ENCODE data around the gene CD151.

CD151 gene

DNA sequence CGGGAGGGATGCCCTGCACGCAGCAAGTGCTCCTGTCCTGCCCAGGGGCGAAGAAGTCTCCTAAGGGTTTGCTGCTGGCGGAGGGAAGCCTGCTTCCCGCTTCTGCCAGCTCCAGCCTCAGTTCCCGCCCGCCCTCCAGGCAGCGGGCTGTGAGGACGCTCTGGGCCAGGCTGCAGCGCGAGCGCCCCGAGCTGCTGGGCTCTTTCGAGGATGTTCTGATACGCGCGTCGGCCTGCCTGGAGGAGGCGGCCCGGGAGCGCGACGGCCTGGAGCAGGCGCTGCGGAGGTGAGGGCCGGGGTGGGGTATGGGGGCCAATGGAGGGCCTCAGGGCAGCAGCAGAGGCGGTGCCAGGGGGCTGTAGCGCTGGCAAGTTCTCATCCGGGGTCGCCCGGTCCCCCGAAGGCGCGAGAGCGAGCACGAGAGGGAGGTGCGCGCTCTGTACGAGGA is 2.9 kb upstream of the CD151 start:
- DNase-seq: peak; percentile 48

DNA sequence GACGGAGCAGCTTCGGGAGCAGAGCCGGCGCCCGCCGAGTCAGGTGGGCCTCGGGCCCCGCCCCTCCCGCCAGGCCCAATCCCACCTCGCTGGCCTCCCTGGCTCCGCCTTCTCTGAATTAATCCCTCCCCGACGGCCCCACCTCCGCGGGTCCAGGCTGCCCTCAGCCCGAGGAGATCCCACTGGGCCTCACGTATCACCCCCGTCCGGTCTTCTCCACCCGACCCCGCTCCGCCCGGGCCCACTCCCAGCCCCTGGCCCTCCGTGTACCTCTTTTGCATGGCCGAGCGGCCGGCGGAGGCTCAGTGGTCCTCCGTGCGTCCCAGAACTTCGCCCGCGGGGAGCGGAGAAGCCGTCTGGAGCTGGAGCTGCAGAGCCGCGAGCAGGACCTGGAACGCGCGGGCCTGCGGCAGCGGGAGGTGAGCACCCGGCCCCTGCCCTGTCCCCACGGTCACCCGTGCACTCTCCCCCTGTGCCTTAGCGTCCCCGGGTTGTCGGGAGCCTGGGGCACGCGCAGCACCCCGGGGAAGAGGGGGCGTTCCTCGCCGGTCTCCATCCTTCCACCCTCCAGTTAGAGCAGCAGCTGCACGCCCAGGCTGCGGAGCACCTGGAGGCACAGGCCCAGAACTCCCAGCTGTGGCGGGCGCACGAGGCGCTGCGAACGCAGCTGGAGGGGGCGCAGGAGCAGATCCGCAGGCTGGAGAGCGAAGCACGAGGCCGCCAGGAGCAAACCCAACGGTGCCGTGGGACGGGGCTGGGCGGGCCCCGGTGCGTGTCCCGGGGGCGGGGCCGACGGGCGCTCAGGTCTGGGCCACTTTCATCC is 2.2 kb upstream of the CD151 start:
- peak; percentile 86 for DNase-seq

DNA sequence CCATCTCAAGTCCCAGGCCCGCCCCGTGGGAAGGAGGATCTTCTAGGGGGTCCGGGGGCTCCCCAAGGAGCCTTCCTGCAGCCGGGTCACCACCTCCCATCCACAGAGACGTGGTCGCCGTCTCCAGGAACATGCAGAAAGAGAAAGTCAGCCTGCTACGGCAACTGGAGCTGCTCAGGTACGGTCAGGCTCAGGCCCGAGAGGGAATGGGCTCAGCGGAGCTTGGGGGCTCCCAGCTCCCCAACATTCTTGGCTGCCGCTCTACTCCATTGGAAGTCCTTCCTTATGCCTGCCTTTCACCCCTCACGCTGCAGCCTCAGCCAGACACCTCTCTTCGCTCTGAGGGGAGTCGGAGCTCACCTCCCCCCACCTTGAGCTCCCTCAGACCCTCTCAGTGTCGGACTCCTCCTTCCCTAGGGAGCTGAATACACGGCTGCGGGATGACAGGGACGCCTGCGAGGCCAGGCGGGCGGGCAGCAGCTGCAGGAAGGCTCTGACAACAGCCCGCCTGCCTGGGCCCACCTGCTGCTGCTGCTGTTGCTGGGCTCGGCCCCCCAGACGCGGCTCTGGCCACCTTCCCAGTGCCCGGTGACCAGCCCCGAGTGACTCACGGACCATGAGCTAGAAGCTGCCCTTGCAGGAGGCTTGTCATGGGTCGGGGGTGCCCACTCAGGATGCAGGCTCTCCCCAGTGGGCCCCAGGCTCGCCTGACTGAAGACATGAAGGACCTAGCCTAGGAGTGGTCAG is 1.5 kb upstream of the CD151 start:
- peak; percentile 46 for DNase-seq

DNA sequence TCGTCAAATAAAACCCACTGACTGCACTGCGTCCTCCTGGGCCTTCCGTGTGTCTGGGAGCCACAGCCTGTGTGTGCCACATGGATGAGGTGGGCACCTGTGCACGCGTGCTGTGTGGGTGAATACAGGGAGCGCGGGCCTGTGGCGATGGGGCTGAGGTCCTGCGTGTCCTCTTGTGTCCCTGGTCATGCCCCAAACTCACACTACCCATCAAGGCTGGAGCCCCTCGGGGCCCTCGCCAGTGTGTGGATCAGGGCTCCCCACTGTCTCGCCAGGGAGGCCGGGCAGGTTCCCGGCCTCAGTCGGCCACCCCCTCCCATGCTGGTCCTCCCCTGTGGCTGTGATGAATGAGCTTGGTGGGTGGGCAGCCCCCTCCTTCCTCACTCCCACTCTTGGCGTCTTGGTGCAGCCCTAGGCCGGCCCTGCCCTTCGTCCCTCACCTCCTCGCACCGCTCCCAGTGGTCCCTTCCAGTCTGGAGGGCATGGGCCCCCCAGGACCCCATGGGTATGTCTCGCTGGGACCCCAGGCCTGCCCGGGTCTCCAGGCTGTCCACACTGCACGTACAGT is 707 bp upstream of the CD151 start:
- DNase-seq: no peak

DNA sequence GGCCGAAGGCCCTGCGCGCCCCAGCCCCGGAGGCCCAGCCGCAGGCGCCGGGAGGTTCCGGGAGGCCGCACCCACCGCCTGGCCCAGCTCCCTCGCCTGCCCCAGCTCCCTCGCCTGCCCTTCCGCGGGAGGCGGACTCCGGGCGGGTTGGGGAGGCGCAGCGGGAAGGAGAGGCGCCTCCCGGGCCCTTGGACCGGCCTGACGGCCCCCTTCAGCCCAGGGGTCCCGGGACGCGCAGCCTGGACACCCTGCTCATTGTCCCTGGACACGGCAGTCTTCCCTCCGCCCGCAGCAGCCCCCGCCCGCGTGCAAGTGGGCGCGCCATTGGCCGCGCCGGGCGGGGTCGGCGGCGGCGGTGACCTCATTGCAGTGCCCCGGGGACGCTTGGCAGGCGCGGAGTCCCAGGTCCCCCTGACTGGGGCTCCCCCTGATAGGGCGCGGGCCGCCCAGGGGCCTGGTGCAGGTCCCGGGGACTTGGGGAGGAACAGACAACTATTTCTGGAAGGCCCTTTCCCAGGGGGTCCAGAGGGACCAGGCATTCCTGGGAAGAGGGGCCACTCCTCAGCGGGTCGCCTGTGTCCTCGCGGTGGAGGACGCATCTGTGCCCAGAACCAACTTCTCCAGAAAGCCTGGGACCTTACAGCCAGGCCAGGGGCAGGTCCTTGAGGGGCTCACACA is 501 bp downstream of the CD151 start:
- DNase-seq: peak; percentile 40

DNA sequence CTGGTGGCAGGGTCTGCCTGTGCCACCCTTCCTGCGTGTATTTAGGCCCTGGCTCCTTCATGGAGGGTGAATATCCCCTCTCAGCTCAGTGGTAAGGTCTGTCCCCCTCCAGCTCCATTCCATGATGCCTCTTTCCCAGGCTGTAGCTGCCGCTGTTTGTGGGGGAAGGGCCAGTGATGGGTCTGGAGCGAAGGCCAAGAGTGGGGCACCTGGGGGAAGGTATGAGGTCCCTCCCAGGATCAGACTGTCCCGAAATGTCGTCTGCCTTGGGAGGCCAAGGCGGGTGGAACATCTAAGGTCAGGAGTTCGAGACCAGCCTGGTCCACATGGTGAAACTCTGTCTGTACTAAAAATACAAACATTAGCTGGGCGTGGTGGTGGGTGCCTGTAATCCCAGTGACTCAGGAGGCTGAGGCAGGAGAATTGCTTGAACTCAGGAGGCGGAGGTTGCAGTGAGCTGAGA is 1.1 kb downstream of the CD151 start:
- DNase-seq: no peak

DNA sequence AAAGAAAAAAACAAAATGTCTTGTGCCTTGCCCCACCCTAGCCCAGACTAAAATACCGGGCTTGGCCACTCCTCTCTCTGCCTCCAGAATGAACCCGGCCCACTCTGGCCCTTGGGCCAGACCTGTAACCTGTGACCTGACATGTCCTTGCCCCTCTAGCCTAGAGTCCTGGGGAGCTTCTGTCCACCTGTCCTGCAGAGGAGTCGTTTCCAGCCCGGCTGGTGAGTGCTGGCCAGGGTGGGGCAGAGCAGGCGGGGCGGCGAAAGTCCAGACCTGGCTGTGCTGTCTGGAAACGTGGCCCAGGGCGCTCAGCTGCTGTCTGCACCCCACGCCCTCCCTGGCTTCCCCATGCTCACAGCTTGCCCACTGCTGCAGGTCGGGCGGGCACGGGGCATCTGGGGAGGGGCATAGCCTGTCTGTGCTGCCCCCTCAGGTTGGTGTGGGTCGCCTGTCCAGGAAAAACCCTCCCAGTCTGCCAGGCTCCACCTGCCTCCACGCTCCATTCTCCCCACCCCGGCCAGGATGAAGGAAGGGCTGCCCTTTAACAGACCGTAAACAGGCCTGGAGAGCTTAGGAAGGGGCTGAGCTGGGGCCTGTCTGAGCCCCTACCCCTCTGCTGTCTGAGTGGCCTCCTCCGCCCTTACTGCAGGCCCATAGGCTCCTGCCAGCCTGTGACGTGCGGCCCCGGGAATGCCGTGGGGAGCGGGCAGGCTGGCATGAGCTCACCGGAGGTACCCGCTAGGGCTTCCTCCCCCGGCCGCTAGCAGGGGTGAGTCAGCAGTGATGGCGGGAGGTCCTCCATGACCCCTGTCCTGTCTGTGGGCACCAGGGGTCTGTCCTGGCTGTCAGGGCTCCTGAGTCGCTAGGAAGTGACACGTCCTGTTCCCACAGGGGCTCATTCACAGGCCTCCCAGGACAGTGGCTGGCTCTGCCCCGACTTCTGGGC is 1.9 kb downstream of the CD151 start:
- no peak for DNase-seq

DNA sequence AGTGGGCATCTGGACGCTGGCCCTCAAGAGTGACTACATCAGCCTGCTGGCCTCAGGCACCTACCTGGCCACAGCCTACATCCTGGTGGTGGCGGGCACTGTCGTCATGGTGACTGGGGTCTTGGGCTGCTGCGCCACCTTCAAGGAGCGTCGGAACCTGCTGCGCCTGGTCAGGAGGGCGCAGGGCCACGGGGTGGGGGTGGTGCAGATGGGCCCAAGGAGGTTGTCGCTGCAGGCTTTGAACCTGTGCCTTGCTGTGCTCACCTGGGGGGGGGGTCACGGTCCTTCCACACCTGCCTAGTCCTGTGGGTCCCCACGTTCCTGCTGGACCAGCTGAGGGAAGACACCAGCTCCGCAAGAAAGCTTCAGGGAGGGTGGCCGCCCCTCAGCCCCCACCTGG is 3.5 kb downstream of the CD151 start:
- DNase-seq: no peak

DNA sequence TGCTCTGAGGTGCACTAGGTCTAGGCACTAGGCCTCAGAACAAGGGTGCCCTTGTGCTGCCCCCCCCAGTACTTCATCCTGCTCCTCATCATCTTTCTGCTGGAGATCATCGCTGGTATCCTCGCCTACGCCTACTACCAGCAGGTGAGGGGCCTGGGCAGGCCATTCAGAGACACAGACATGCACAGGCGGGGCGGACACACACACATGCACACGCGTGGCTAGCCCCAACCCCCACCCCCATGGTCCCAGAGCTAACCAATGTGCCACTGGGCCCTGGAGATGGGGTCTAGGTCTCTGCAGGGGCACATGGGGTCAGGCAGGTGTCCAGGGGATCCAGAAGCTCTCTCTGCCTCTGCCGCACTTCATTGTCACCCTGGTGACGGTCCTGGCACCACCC is 3.9 kb downstream of the CD151 start:
- no peak for DNase-seq

DNA sequence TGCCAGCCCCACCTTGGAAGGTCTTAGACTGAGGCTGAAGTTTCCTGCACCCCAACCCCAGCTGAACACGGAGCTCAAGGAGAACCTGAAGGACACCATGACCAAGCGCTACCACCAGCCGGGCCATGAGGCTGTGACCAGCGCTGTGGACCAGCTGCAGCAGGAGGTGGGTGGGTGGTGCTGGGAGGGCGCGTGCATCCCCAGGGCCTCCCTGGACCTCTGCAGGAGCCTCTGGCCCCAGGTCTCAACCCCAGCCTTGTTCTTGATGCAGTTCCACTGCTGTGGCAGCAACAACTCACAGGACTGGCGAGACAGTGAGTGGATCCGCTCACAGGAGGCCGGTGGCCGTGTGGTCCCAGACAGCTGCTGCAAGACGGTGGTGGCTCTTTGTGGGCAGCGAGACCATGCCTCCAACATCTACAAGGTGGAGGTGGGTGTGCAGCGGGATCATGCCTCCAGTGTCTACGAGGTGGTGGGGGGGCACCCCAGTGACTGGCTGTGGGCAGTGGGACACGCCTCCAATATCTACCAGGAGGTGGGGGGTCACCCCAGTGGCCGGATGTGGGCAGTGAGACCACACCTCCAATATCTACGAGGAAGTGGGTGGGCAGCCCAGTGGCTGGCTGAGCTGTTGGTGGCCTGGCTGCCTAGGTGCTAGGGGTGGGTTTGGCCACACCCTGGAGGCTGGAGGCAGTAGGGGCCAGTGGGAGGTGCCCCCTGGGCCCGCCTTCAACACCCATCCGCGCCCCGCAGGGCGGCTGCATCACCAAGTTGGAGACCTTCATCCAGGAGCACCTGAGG is 4.6 kb downstream of the CD151 start:
- DNase-seq: no peak

DNA sequence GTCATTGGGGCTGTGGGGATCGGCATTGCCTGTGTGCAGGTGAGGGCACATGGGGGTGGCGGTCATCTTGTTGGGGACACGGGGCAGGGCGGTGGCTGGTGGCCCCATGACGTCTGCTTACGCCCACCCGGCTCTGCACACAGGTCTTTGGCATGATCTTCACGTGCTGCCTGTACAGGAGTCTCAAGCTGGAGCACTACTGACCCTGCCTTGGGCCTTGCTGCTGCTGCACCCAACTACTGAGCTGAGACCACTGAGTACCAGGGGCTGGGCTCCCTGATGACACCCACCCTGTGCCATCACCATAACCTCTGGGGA is 5.2 kb downstream of the CD151 start:
- DNase-seq: no peak

DNA sequence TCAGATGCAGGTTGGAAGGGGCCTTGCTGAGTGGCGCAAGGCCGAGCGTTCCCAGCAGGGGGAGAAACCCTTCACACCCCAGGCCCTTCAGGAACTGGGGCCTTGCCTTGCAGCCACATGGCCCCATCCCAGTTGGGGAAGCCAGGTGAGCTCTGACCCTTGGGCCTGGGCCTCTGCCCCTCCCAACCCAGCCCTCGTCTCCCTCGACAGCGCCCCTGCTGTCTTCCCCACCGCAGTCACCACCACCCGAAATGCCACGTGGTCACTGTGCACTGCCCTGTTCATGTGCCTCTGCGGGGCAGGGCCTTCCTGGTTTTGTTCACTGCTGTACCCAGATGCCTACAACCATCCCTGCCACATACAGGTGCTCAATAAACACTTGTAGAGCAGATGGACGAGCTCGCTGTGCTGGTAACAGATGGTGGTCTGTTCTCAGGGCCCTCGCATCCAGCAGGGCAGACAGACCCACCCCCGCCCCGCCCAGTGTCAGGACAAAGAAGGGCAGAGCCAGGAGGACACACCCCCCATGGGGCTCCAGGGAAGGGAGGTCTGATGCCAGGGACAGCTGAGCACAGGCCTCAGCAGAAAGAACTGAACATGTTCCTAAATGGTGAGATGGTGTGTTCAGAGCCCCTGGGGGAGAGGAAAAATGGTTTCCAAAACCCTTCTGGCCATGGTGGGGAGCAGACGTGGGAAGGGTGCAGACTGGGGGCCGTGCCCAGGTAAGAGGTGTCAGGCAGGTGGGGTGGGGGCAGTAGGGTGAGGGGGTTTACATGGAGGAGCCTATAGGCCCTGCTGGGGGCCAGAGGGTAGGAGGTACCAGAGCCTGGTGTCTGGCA is 5.9 kb downstream of the CD151 start:
- no peak for DNase-seq

DNA sequence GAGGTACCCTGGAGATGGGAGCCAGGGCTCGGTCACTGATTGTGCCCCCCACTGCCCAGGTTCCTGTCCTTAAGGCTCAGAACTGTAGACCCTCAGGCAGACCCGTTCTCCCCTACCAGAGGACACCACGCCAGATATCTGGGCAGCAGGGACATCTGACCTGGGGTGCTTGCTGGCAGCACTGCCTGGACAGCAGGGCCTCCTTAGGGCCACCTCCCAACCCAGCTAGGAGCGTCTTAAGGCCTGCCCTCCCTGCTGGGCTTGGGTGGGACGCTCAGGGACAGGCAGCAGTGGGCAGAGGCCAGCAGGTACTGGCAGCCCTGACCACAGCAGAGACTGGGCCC is 6.5 kb downstream of the CD151 start:
- DNase-seq: no peak

DNA sequence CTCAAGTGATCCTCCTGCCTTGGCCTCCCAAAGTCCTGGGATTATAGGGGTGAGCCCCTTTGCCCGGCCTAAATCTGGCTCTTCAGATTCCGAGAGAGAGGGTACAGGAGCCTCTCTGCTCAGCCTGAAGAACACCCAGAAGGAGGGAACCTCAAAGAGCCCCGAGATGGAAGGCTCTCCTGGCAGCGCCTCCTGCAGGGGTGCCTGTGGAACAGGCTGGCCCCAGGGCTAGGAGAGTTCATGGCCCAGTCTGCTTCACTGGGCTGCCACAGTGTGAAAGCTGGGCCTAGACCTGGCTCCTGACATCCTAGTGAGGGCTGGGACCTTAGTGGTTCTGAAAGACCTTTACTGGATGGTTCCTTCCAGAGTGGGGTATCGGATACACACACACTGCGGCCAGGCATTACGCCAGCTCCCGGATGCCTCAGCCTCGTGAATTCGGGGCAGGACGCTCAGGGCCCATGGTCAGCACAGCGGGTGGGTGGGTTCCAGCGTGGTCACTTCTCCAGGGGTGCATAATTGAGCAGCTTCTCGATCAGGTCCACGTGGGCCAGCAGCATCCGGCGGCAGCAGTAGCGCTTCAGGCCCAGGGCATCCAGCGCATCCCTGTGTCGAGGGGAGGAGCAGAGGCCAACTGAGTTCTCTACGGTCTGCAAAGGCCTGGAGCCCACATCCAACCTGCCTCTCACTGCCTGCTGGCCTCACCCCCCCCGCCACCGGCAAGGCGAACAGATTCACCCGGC is 7.3 kb downstream of the CD151 start:
- DNase-seq: no peak

DNA sequence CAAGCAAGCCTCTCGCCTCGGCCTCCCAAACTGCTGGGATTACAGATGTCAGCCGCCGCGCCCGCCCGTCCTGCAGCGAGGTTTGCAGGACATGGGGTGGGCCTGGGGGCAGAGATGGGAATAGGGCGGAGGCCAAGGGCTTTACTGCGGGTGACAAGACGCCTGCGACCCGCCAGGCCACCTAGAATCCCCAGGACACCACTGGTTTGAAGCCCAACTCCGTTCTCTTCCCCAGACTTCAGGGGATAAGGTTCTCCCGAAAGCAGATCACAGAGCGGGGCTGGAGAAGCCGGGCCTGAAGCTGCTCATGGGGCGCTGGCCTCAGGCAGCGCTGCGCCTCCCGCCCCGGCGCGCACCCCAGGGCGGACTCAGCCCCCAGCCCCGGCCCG is 9.2 kb downstream of the CD151 start:
- DNase-seq: no peak

DNA sequence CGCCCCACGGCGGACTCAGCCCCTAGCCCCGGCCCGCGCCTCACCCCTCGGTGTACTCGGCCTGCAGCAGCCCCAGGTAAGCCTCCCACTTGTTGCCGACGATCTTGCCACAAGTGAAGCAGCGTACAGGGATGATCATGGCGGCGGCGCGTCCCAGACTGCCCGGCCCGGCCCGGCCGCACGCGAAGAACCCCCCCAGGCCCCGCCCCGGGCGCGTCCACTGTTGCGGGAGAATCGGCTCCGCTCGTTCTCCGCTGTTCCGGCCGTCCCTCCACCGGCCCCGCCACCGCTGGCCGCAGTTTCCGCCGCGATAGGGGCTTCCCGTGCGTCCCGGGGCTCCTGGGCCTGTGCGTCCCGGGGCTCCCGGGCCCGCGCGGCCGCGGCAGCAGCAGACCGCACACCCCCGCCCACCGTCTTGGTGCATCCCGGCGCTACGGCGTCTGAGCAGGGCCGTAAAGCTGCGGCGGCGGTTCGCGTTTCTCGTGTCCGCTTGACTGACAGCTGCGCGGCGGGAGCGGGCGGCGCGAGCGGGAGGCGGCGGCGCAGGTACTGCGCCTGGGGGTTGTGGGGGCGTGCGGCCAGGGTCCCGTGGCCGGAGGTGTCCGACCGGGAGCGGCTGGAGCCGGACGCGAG is 9.7 kb downstream of the CD151 start, which contains the start of the genes POLR2L and TSPAN4:
POLR2L (minus strand) TSS at position 160 of the 633 bp plus-strand sequence; CDS start at position 139, 21 bp downstream.
TSPAN4 (plus strand) TSS at position 483 of the 633 bp plus-strand sequence. CDS start 7,453 bp downstream, outside the sequence.
- DNase-seq: peak; percentile 88

DNA sequence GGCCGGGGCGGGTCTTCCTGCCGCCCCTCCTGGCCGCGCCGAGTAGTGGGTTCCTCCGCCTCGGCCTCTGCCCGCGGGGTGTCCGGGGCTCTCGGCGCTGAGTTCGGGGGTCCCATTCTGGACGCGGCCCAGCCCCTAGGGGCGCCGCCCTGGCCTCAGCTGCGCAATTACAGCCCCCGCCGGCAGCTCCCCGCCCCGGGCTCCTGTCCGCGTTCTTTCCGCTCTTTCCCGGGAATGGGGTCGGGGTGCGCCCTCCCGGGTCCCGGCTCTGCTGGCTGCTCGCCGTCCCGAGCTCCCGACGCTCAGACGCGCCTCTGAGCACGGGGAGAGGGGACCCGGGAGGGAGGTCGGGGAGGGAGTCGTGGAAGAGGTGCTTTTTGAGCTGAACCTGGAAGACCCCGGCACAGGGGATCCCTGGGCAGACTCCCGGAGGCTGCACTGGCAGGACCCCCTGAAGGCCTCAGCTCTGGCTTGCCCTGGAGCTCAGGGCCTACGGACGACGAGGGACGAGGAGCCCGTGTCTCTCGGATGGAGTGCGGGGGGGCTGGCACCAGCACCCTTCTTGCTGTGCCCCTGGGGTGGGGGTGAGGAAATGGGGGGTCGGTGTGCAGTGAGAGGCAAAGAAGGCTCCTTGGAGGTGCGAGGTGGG is 10.5 kb downstream of the CD151 start:
- DNase-seq: no peak
